ENCODE results near the gene THRA. TPM values are rescaled to one million over a fixed set of nuclear protein-coding genes. Genes with fewer than 3 reads are reported as not detected.

Gene THRA
- total RNA-seq, 1 experiment from 2014 or later, result 10.1 TPM

DNA sequence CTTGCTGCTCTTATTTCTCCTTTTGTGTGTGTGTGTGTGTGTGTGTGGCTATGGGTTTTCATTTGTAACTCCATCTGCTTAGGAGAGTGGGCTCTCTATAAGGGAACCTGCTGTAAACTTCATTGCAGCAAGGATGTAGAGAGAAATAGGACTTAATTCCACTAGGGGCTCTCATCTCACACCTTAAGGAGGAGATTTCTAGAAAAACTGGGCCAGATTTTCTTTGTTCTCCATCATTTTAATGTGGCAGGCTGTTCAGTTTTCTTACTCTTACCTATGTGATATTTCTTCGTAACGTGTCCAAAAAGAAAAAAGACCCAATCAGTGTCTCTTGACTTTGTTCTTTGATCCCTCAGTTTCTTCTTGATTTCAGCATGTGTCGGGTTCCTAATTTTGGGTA lies 73.1 kb downstream of the THRA start:
- peaks cover 3% of the 10 kb centered on the region for H4K20me1 ChIP-seq (ENCODE audit: control insufficient read depth, insufficient read depth, insufficient read length)
- H2BK12ac ChIP-seq (ENCODE audit: insufficient read length, low read depth, low read length), result no peak overlapping the region
- H3K14ac ChIP-seq (ENCODE audit: insufficient read depth, low read length), result no peak overlapping the region
- no CpG with 5 or more reads among the region's 3 CpGs for WGBS (ENCODE audit: extremely low coverage, insufficient read length, low lambda C conversion rate)
- no peaks in the 10 kb centered on the region for H3K79me2 ChIP-seq (ENCODE audit: insufficient read depth, low read length)
- no peak overlapping the region for H3K4ac ChIP-seq (ENCODE audit: low read depth, low read length)
- peaks cover 5% of the 10 kb centered on the region for H3K23me2 ChIP-seq (ENCODE audit: insufficient read length, low read depth, low read length, poor library complexity, severe bottlenecking)
- H3K36me3 Mint-ChIP-seq (ENCODE audit: insufficient read depth in 1 of 3, low read depth in 3 of 3), result peaks cover 43 to 74% (median 61%) of the 10 kb centered on the region in 3 experiments; a peak in 6 of 7 replicates
- H2BK15ac ChIP-seq (ENCODE audit: low read depth, low read length), result no peak overlapping the region
- no peak for DNase-seq
- H3K79me1 ChIP-seq (ENCODE audit: insufficient read depth, low read depth, low read length, poor library complexity, severe bottlenecking), result no peaks in the 10 kb centered on the region
- H3K4me2 ChIP-seq (ENCODE audit: insufficient read depth, insufficient read length, low read length), result no peak overlapping the region
- no peak overlapping the region for H2BK120ac ChIP-seq (ENCODE audit: low read depth, low read length, poor library complexity, severe bottlenecking)
- H3K27ac Mint-ChIP-seq, result peak overlapping the region in 2 of 3 experiments; percentile 22 to 49; a peak in 3 of 7 replicates
- H3K4me1 Mint-ChIP-seq, result peaks cover 6 to 8% of the 10 kb centered on the region in 2 experiments
- H2AK5ac ChIP-seq (ENCODE audit: insufficient read length, low read length), result no peak overlapping the region
- TF ChIP-seq, protein P1, sequence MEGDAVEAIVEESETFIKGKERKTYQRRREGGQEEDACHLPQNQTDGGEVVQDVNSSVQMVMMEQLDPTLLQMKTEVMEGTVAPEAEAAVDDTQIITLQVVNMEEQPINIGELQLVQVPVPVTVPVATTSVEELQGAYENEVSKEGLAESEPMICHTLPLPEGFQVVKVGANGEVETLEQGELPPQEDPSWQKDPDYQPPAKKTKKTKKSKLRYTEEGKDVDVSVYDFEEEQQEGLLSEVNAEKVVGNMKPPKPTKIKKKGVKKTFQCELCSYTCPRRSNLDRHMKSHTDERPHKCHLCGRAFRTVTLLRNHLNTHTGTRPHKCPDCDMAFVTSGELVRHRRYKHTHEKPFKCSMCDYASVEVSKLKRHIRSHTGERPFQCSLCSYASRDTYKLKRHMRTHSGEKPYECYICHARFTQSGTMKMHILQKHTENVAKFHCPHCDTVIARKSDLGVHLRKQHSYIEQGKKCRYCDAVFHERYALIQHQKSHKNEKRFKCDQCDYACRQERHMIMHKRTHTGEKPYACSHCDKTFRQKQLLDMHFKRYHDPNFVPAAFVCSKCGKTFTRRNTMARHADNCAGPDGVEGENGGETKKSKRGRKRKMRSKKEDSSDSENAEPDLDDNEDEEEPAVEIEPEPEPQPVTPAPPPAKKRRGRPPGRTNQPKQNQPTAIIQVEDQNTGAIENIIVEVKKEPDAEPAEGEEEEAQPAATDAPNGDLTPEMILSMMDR (conservative IDR thresholded peaks at IDR 0.05), result no peak; the same call in 2 of the 3 replicates
- no peak overlapping the region for H3K27ac ChIP-seq (ENCODE audit: insufficient read length, low read depth, low read length)
- H2BK5ac ChIP-seq (ENCODE audit: insufficient read length, low read length), result no peak overlapping the region
- no peaks in the 10 kb centered on the region for H3K9me3 Mint-ChIP-seq
- no peak overlapping the region for H3K56ac ChIP-seq (ENCODE audit: insufficient read length, low read depth, low read length)
- H3K23ac ChIP-seq (ENCODE audit: insufficient read length, low read depth, low read length), result no peak overlapping the region
- no peak overlapping the region for H3T11ph ChIP-seq (ENCODE audit: low read length)
- no peaks in the 10 kb centered on the region for H3K9me3 ChIP-seq (ENCODE audit: control insufficient read depth, low read depth, low read length)
- no peaks in the 10 kb centered on the region for H3K4me1 ChIP-seq (ENCODE audit: insufficient read depth, low read length)
- H3K18ac ChIP-seq (ENCODE audit: insufficient read length, low read depth, low read length), result no peak overlapping the region
- no peaks in the 10 kb centered on the region for H3K27me3 Mint-ChIP-seq (ENCODE audit: low read depth)
- H2AFZ ChIP-seq (ENCODE audit: low read length), result no peak overlapping the region
- no peak overlapping the region for H4K8ac ChIP-seq (replicated peaks; ENCODE audit: insufficient read length, low read depth, low read length)
- H4K5ac ChIP-seq (ENCODE audit: insufficient read length, low read depth, low read length), result no peak overlapping the region
- no peak overlapping the region for H3K9ac ChIP-seq (ENCODE audit: extremely low read depth, insufficient read length, low read length)
- H2BK20ac ChIP-seq (ENCODE audit: low read depth, low read length, poor library complexity, severe bottlenecking), result no peak overlapping the region
- no peak overlapping the region for H4K91ac ChIP-seq (ENCODE audit: insufficient read length, low read depth, low read length)
- no peak overlapping the region for H3K4me3 Mint-ChIP-seq
- no peaks in the 10 kb centered on the region for H3K27me3 ChIP-seq (ENCODE audit: insufficient read depth, low read length)
